HuH-7.5 (cell line): ENCODE results near the gene FDX1.

ENCODE experiments used
- DNase-seq: peaks from one replicate; pipeline ENCODE4 v3.0.0; 2011; ENCODE audit warnings: low spot score

FDX1 gene

DNA sequence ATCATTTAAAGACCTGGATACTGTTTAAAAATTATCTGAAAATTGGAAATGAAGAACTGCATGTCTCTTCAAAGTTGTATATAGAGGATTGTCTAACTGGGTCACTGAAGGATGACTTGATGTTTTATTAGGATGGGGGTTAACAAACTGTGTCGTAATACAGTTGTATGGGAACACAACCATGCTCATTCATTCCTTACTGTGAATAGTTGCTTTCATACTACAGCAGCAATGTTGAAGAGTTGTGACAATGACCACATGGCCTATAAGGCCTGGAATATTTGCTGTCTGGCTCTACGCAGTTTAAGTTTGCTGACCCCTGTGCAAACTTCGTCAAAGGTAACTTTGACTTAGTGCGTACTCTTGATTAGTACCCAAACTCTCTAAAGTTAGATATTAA, 38.4 kb downstream of the FDX1 start:
- no peak for DNase-seq

DNA sequence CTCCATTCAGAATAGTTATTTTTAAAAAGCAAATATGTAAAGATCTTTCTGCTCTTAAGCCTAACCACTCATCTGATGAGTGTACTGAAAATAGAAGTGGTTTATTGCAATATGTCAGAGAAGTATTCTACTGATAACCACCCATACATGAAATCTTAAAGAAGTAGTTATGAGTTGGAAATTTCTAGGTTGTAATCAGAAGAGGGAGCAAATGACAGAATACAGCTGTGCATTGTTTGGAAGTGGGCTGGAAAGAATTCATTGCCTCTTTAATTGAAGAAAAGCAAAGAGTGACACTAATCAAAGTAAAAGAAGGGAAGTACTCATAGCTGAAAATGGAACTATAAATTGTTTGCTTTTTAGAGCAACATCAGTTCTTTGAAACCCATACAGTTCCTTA, 39.4 kb downstream of the FDX1 start:
- no peak for DNase-seq

DNA sequence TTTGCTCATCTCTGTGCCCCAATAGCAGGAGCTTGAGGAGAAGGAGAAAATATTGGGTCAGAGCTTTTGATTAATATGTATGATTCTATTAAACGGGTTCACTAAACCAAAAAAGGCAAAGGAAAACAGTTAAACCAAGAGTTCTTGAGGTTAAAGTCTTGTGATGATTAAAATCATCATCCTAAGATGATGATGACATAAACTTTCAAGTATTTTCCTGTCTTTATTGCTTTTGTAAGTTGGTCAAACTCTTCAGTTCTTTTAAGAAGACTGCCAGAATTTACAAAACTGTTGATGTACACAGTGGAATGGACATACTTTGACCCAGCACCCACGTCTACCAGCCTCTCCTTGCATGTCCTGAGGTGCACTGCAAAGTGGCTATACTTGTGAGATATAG, 41.0 kb downstream of the FDX1 start:
- no peak for DNase-seq

DNA sequence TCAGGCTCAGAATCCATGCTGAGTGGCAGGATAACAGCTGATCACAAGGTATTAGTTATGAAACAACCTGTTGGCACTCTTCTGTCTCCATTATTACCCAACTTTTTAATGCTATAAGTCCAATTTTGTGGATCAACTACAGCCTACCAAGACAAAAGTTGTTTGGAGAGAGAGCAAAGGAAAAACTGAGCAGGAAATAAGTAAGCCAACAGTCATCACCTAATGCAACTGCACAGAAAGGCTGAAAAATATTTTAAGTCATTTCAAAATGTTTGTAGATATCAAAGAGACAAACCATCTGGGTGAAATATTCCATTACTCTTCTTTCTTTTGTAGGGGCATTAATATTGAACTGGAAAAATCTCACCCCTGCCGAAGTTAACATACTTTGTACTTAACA, 41.6 kb downstream of the FDX1 start:
- DNase-seq: no peak

DNA sequence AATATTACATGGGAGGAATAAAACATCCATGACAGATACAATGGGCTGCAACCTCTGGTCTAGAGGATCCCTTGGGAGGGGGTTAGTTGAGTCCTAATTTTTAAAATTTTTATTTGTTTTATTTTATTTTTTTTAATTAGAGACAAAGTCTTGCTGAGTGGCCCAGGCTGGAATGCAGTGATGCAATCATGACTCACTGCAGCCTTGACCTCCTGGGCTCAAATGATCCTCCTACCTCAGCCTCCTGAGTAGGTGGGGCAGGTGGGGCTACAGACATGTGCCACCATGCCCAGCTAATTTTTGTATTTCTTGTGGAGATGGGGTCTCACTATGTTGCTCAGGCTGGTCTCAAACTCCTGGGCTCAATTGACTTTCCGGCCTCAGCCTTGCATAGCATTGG, 43.1 kb downstream of the FDX1 start:
- DNase-seq: no peak

DNA sequence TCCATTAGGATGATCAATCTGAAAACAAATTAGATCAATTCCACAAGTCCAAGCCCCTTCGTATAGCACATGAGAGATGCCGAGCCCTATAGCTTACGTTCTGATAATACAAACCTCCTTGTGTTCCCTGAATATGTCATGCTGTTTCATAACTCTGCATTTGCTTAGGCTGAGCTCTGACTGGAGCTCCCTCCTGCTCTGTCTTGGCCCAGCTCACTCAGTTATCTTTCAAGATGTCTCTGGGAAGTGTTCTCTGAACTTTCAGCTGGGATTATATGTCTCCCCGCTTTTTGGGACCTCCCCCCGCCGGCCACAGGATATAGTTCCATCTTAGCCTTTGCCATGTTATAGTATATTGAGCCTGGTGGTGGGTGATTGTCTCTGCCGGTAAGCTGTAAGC, 44.0 kb downstream of the FDX1 start:
- no peak for DNase-seq

DNA sequence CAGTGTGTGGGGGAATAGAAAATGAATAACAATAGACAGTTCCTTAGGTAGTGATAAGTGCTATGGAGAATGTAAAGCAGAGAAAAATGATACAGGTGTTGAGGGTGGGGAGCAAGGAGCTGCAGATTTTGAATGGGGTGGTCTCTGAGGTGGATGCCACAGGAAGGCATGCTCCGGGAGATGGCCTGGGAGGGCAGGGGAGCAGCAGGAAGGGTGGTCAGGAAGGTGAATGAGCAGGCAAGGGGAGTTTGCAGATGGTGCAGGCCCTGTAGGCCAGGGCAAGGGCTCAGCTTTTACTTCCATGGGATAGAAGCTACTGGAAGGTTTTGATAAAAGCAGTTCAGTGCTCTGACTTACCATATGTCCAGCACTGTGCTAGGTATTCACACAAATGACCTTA, 44.8 kb downstream of the FDX1 start:
- DNase-seq: no peak

DNA sequence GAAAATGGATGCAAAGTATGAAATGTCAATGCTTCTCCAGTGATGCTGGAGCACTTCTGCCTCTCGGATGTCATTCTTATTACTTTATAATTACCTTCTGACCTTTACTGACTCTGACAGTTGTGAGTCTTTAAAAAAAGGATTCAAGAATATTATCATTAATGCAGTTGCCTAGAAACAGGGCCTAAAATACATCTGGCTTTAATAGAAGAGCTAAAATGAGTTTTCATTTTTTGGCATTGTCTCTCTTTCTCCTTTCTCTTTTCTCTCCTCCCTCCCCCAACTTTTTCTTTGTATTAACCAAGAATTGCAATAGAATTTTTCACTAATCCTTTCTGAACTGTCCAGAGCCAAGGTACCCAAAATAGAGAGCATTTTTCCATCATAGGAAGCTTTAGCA, 45.9 kb downstream of the FDX1 start:
- no peak for DNase-seq

DNA sequence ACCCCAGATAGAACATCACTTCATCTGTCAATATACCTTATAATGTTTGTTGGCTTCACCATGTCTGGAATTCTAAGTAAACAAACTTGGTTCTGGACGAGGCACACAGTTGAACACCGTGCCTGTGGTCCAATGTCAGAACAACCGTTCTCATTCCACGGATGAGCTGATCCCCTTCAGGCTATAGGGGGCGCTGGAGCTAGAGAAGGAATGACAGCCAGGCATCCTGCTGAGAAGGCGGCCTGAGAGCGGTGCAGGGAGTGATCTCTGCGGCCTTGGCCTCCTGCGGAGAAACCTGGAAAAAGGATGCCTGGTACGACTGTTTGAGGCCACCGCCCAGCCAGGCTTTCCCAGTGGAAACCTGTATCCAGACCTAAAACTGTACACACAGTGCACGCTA, 48.7 kb downstream of the FDX1 start:
- DNase-seq: no peak

DNA sequence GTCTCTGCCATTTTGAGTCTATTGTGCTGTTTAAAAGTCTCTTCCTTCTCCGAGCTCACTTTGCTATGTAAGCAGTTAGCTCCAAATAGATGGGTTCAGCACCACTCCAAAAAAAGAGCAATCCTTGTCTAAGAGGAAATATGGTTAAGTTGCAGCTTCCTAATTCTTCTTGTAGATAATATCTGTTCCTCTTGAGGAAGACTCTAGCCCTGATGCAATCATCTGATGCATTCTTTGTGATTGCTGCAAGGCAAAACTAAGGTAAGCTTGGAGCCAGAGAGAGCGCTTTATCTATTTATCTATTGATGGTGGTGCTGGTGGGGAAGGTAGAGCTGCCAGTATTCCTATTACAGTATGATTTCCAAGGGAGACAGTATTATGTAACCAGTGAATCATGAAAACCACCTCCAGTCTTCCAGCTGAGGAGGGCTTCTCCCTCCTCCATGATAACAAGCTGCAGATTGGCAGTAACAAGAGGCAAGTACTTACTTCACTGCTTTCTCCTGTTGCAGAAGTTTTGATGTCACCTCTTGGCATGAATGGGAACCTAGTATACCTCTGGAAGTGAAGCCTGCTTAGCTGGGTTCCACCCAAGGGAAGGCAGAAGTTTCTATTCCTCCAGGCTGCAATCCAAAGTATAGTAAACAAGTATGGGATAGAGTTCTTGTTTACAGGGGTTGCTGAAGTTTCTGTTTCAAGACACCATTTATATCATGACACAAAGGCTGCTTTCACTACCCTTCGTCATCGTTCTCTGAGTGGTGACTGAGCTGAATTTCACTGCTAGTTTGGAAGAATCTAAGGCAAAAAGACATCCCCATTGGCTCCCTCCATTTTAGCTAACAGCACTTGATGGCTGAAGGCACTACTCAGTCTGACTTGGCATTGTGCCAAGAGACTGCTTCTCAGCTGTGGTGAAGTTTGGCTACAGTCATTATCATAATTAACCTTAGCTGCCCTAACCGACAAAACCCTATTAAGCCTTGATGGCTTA, 49.7 kb downstream of the FDX1 start:
- no peak for DNase-seq

DNA sequence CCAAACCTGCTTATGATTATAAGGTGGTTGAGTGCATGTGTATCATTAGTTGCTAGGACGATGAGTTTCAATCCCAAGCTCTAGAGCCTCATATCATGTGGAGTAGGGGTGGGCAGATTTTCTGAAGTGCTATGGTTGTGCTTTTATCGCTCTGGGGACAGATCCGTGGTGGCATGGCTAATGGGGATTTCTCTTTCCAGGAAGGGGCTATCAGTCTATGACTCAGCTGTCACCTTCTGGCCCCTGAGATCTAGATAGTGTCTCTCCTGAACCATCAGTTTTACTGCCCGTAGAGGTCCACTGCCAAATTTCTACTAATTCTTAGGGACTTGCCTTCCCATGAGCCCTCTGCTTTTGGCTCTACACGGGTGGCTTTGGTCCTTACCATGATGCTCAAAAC, 51.8 kb downstream of the FDX1 start:
- no peak for DNase-seq

DNA sequence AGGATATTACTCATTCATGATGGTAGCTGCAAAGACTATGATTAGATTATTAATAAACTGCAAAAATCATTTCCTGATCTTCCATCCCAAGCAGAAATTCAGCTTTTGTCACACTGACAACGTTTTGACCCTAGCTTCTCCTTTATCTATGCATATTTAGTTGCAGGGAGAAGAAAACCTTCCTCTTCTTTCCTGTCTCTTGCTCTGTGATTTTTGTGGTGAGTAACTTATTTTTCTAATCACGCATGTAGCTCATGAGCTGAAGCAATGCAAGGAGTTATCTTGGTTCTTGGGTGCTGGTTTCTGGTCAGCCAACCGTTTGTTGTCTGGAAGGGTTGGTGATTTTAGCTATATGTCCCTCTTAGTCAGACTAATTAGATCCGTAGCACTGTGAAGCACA, 56.4 kb downstream of the FDX1 start:
- no peak for DNase-seq

DNA sequence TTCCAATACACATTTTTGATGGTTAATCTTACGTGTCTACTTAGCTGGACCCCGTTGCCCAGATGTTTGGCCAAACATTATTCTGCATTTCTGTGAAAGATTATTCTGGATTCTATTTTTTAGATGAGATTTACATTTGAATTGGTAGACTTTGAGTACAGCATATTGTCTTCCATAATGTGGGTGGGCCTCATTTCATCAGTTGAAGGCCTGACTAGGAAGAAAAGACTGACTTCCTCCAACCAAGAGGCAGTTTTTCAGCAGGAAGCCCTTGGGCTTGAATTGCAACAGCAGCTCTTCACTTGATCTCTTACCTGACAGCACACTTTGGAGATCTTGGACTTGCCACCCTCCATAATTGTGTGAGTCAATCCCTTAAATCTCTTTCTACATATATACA, 58.7 kb downstream of the FDX1 start:
- DNase-seq: no peak

DNA sequence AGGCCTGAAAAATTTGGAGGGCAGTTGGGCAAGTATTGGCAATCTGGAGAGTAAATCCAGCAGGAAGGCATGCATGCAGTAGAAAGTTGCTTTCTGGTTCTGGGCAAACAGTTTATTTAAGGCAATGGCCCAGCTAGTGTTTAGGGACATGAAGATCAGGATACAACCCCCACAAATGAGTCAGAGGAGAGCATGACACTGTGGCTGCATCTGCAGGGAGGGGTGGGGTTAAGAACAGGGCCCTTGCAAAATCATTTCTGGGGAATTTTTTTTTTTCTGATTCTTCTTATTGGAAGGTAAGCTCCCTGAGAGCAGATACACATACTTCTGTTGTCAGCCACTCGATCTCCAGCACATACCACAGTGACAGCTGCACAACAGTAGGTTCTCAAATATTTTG, 61.1 kb downstream of the FDX1 start:
- DNase-seq: no peak

DNA sequence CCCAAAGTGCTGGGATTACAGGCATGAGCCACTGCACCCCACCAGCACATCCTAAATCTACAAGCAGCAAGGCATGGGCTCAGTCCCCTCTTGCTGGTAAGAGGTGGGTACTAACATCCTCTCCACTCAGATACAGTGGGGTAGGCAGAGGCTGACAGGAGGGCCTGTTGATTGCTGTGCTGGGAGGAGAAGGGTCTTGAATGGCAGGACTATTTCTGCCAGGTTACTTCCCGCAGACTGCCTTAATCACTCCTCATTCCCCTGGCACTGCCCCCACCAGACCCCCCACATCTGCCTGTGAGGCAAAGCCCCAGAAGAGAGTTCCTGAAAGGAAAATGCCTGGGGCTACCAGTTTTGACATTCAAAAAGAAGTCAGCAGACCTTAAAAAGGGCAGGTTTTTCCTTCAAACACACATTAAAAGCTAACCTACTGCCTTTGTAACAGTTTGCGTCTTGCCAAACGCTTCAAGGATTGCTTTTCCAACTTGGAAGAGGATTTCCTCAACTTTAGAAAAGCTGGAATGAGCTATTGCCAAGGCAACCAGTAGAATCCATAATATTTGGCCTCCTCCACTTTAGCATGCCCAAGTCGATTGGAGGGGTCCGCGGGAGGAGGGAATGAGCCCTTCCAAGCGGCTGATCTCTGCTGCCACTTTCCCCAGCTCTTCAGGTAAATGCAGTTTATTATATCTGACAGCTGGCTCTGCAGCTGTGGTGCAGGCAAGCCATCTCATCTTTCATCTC, 62.0 kb downstream of the FDX1 start:
- no peak for DNase-seq

DNA sequence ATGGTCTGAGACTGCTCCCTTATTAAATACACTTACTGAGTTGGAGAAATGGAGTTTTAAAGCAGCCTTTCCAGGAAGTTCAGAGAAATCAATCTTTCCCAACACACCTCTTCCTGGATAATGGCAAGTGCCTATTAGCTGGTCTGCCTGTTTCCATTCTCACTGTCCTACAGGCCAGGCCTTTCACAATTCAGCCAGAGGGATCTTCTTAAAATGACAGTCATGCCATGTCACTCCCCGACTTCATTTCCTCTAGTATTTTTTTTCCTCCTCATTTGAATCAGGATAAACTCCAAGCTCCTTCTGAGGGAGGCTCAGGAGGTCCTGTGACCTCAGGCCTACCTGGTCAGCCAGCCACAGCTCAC, 62.6 kb downstream of the FDX1 start:
- no peak for DNase-seq

DNA sequence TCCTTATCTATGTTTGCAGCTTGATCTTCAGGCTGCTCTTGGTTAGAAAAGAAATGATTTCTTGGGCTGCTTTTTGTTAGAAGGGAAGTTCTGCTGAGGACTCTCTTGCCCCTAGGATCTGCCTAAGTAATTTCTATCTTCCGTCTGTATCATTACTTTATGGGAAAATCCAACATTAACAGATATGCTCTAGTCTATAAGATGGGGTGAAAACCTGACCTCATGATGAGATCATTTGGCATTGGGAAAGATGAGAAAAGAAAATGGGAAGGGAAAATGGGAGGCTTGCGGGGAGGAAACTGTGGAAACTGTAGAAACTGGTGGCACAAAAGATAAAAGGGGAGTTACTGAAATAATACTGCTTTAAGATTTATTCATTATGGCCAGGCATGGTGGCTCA, 63.6 kb downstream of the FDX1 start:
- no peak for DNase-seq

DNA sequence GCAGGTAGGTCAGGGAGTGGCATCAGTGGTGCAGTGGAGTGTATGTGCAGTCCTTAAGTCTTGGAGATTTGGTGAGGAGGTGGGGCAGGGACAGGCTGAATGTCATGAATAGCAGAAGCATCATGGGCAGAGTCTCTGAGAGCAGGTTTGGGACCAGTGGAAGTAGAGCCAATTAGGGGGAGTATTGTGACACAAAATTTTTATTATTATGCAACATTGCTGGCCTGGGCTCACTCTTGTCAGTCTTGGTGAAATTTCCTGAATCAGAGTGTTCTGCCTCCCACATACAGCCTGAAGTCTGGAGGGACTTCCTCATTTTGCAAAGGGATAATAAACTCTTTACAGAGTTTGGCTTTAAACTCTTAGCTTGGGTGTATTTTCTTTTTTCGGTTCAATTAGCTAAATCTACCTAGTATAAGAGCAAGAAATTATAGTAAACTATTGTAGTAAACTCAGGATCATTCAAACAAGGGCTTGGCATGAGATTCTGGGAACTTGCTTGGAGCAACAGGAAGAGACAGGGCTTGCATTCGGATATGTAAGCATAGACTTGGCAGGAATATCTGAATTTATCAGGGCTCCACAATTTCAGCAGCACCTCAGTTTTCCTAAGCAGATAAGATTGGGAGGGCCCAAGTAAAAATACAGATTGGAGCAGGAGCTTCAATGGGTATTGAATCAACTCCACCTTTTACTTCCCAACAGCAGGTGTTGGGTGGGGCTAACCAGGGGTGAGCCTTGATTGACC, 67.7 kb downstream of the FDX1 start:
- no peak for DNase-seq

DNA sequence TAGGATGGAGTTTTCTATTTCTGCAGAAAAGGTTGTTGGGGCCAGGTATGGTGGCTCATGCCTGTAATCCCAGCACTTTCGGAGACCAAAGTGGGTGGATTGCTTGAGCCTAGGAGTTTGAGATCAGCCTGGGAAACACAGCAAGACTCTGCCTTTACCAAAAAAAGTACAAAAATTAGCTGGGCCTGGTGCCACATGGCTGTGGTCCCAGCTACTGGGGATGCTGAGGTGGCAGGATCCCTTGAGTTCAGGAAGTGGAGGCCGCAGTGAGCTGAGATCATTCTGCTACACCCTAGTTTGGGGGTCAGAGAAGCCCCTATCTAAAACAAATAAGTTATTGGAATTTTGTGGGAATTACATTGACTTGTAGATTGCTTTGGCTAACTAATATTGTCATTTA, 71.7 kb downstream of the FDX1 start:
- DNase-seq: no peak

DNA sequence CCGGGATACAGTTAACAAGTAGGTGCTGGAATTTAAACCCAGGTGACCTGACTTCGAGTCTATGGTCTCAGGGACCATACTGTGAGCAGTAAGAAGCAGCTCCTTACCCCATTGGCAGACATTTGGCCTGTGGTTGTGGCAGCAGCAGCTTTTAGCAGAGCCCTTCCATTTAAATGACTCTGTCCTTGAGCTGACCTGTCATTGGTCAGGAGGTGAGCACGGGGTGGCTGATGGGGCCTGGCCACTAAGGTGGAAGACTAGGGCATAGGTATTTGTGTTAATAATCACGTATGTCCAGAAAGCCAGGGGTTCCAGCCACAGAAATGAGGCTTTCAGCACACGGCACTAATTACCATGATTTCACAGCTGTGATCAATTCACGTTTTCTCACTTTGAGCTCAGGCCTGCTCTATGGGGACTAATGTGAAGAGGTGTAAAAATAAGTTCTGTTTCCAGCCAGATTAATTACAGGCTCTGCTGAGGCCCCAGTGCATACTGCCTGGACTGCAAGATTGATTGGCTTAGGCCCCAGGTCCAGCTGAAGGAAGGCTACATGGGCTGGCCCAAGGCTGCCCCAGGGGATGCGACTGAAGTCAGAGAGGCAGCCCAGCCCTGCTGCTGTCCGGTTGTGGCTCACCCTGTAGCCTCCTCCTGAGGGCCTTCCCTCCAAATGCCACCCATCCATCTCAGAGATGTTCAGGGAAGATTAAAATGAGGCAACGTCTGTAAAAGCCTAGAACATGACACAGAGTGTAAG, 76.0 kb downstream of the FDX1 start:
- DNase-seq: no peak

DNA sequence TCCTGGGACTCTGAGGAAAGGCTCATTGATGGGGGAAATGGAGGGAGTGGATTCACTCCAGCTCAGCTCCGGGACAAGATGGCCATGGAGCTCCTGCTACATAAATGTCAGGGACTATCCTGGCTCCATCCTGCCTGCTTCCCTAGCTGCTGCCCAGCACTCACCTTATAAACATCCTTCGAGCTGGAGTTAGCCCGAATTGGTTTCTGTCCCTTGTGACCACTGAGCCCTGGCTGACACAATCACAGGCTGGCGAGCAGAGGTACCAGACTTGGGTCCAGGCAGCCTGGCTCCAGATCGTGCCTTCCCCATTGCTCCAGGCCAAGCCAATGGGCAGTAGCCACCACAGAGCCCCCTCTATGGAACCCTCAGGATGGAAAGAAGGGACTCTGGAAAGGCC, 77.6 kb downstream of the FDX1 start:
- DNase-seq: no peak

DNA sequence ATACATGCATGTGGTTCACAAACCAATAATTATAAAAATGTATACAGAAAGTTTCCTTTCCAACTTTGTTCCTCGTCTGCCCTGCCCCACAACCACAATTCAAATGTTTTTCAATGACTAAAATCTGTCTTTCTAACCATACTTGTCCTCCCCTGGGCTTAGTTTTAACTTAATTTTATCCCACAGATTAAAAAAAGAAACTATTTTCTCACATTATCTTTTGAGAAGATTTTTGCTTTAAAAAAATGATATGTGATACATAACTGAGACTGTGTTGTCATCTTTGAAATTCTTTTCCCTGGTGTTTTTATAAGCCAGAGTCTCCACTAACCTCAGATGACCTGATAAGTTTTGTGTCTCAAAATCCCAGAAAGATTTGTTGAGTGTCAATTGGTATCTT, 79.0 kb downstream of the FDX1 start:
- no peak for DNase-seq
